ENCODE results near the gene SLC1A2. TPM values are rescaled to one million over a fixed set of nuclear protein-coding genes. Genes with fewer than 3 reads are reported as not detected.

SLC1A2 gene
- total and polyA plus RNA-seq, 2 of the 4 experiments (the other 2 are of a cell fraction): 0.15 to 0.54 TPM

- Histone ChIP-seq H3K23ac (ENCODE audit: low read depth, low read length) (no peak overlapping the region), H2BK20ac (ENCODE audit: low read depth, low read length) (no peak overlapping the region), H3K27me3 (ENCODE audit: control insufficient read depth, insufficient read depth, low read length) (no peaks in the 10 kb centered on the region), H4K91ac (ENCODE audit: insufficient read depth, low read depth, low read length) (no peak overlapping the region; the same call in 1 of the 2 replicates), H2BK120ac (ENCODE audit: low read depth, low read length) (no peak overlapping the region), H2AK5ac (ENCODE audit: low read depth, low read length) (no peak overlapping the region; the same call in 1 of the 2 replicates), H3K79me1 (ENCODE audit: low read depth in 1 of 2, low read length in 2 of 2) (no peaks in the 10 kb centered on the region; a peak in 1 of 4 replicates), H4K8ac (ENCODE audit: low read depth in 2 of 2, low read length in 2 of 2) (no peak overlapping the region), H3K4me3 (ENCODE audit: insufficient read depth, low read depth, low read length) (no peak overlapping the region), H3K56ac (ENCODE audit: extremely low read depth, insufficient read depth, low read length) (no peak overlapping the region), H3K4me1 (ENCODE audit: control insufficient read depth, insufficient read depth, low read length) (no peaks in the 10 kb centered on the region; the same call in 1 of the 2 replicates), H3K27ac (ENCODE audit: insufficient read depth, low read length) (no peak overlapping the region), H4K5ac (ENCODE audit: low read depth, low read length) (no peak overlapping the region), H3K14ac (replicated peaks; ENCODE audit: low read depth, low read length) (no peak overlapping the region), H3K4ac (ENCODE audit: low read depth, low read length) (no peak overlapping the region), H3K9me3 (ENCODE audit: control insufficient read depth, insufficient read depth, low read length) (no peaks in the 10 kb centered on the region), H2AFZ (replicated peaks; ENCODE audit: low read length, poor library complexity) (no peak overlapping the region), H3K4me2 (ENCODE audit: low read depth, low read length) (no peak overlapping the region), H2BK15ac (ENCODE audit: low read depth, low read length) (no peak overlapping the region), H4K20me1 (ENCODE audit: insufficient read depth, low read length) (no peaks in the 10 kb centered on the region), H2AK9ac (replicated peaks; ENCODE audit: low read depth, low read length, poor library complexity) (no peak overlapping the region), H2BK5ac (ENCODE audit: low read depth, low read length, poor library complexity, severe bottlenecking) (no peak overlapping the region), H3K18ac (ENCODE audit: low read depth, low read length) (no peak overlapping the region), H3K9ac (ENCODE audit: low read depth, low read length) (no peak overlapping the region), H3K36me3 (ENCODE audit: control insufficient read depth, insufficient read depth, low read length) (no peaks in the 10 kb centered on the region), H3K9me1 (ENCODE audit: insufficient read depth, low read length) (peaks cover 4% of the 10 kb centered on the region; the same call in 1 of the 2 replicates)
- dilution Hi-C loops (cut with HindIII; ENCODE audit: low sequenced_read_pairs, unreplicated experiment) (no loop called here), intact Hi-C loops (cut with micrococcal nuclease) (no loop called here), in situ Hi-C loops (cut with MboI; ENCODE audit: low sequenced_read_pairs) (loop anchor here (10.0 kb wide), 1 partner anchor 381 kb away; no protein-coding TSS in a partner anchor)
- ChIA-PET CTCF (no interaction called here), POLR2A (ENCODE audit: unreplicated experiment) (no interaction called here)
- no peak for TF ChIP-seq BHLHE40 (IDR thresholded peaks at IDR 0.05; ENCODE audit: low read depth, low read length)
- TF ChIP-seq POLR2A (IDR thresholded peaks at IDR 0.05; ENCODE audit: low read depth, low read length): no peak
- no peak for TF ChIP-seq RFX5 (IDR thresholded peaks at IDR 0.05; ENCODE audit: low read depth, low read length)
- no peak for TF ChIP-seq RCOR1 (IDR thresholded peaks at IDR 0.05; ENCODE audit: insufficient replicate concordance, low read length)
- TF ChIP-seq SMC3 (IDR thresholded peaks at IDR 0.05; ENCODE audit: low read depth, low read length): no peak
- no peak for TF ChIP-seq MXI1 (IDR thresholded peaks at IDR 0.05; ENCODE audit: borderline replicate concordance, low read depth, low read length)
- no peak for TF ChIP-seq MAFK (IDR thresholded peaks at IDR 0.05; ENCODE audit: low read depth, low read length)
- DNase-seq (no peak), ATAC-seq (ENCODE audit: low read depth) (no peak)
- no TSS peak for BruUV-seq (replicated peaks)
- WGBS, 2 experiments (ENCODE audit: extremely low coverage in 2 of 2, insufficient read length in 1 of 2): 89% methylated on average over 3 of the region's 10 CpGs; no CpG with 5 or more reads in 1 of the 2 experiments
Measured at GRCh38 chr11:35375332-35376117, 43.8 kb downstream of the SLC1A2 start.

Data from IMR-90 (cell line).